Ovary (tissue), 9 donors: Measurements from ENCODE around the gene KLHL33. TPM values are rescaled to one million over a fixed set of nuclear protein-coding genes. Genes with fewer than 3 reads are reported as not detected.

Source experiments
- DNase-seq, 5 donors: peaks; one replicate each; pipeline ENCODE4 v3.0.0-alpha.2; 2019 to 2020
- H3K27ac ChIP-seq, 2 donors: fragments of 200-600 bp; one replicate each; pipeline versions ENCODE4 v1.5.1 to v1.8.0; 2019 to 2022
- H3K27me3 ChIP-seq: fragments of 200-600 bp; one replicate; pipeline ENCODE4 v1.8.0; 2022
- H3K36me3 ChIP-seq: fragments of 200-600 bp; sonication (generic); one replicate; pipeline ENCODE4 v1.5.1; 2019
- H3K4me1 ChIP-seq: one replicate; pipeline ENCODE4 v1.8.1; 2013; ENCODE audit warnings: mild to moderate bottlenecking, moderate library complexity; ENCODE audit not compliant: insufficient read depth
- H3K4me3 ChIP-seq: fragments of 200-600 bp; sonication (generic); one replicate; pipeline ENCODE4 v1.5.1; 2017
- H3K9me3 ChIP-seq, 2 donors: fragments of 200-600 bp in 1 of 2; sonication (generic) in 1 of 2; one replicate each; pipeline versions ENCODE4 v1.5.1 to v1.8.1; 2013 to 2019; ENCODE audit warnings: mild to moderate bottlenecking in 1 of 2, moderate library complexity in 1 of 2
- CTCF ChIP-seq, 3 donors: fragments of 450-650 bp in 2 of 3; fragments of 200-600 bp in 1 of 3; IDR thresholded peaks; one replicate each; pipeline versions ENCODE4 v1.5.1 to v1.8.0; 2016 to 2022; ENCODE audit warnings: antibody characterized with exemption in 3 of 3, mild to moderate bottlenecking in 1 of 3
- EP300 ChIP-seq: sonication (generic); formaldehyde crosslinking; IDR thresholded peaks from one replicate; pipeline ENCODE4 v1.6.1; 2017; ENCODE audit warnings: antibody characterized with exemption
- POLR2A ChIP-seq: fragments of 450-650 bp; IDR thresholded peaks from one replicate; pipeline ENCODE4 v1.6.1; 2017; ENCODE audit warnings: antibody characterized with exemption, mild to moderate bottlenecking, moderate library complexity
- WGBS, 3 donors: extraction: QIAGEN DNeasy Blood & Tissue Kit in 1 of 3; methylation state at CpG; one replicate each; pipeline versions ENCODE4 v1.1.5 to v1.1.7; 2013 to 2017; 5-methylcytosine and 5-hydroxymethylcytosine counted together
- intact Hi-C, 4 donors: fragments of 100-400 bp; cut with DNase I; formaldehyde crosslinking; loops; one replicate each; pipeline versions ENCODE4 v1.11.0 to v1.15.1; 2022 to 2023
- polyA plus RNA-seq, 2 donors: library from polyadenylated mRNA; stranded (reverse); fragments of 200-250 nt in 1 of 2; fragments of 350-450 nt in 1 of 2; fragmentation: Illumina TruSeq in 1 of 2; extraction: RNeasy Lipid Tissue Mini Kit (QIAGEN cat#74804) in 1 of 2; gene quantifications; one replicate each; pipeline ENCODE4 v1.2.3, GENCODE V29; 2013 to 2014
- total RNA-seq, 7 donors: library from RNA; depleted of rRNA in 2 of 7; stranded (reverse); fragments of >200 nt in 2 of 7; fragmentation: NEBNext Ultra II Directional in 3 of 7; extraction: Animal tissue kit (Norgen Biotek cat#: 25700) in 3 of 7; gene quantifications; one replicate each; pipeline versions ENCODE4 v1.1.0 to v1.2.4, GENCODE V29; 2016 to 2023
- donor health status: DM: no; HTN: no; CAD: no; lungs with moderate emphysema.
- donor health status: DM: no; HTN: no; CAD: no.
- donor health status: Bipolar disorder and iron deficiency.
- donor health status: DM: yes; HTN: yes; CAD: no.
- donor health status: DM: no; HTN: no; CAD: no.
- donor health status: DM: yes; HTN: yes; CAD: no.

KLHL33 gene
- total and polyA plus RNA-seq, 9 donors, result under 0.01 to 1.2 (median 0.73) TPM

- peak in 1 of 5 donors; percentile 35 for DNase-seq
- TF ChIP-seq CTCF (IDR thresholded peaks at IDR 0.05) (peak; percentile 27 to 37 (median 28)), POLR2A (no peak)
- Histone ChIP-seq H3K27ac (no peak overlapping the region), H3K4me1 (no peaks in the 10 kb centered on the region), H3K4me3 (no peak overlapping the region), H3K27me3 (no peaks in the 10 kb centered on the region), H3K9me3 (no peaks in the 10 kb centered on the region), H3K36me3 (no peaks in the 10 kb centered on the region)
- intact Hi-C loops, result no loop called here
- 38 to 47% (median 43%) methylated on average over 3 of the region's 3 CpGs for WGBS, 3 donors
Observed at GRCh38 chr14:20415782-20416206, 20.2 kb downstream of the KLHL33 start.

GRCh38 chr14:20413744-20414082 is 22.3 kb downstream of the KLHL33 start:
- no peak for TF ChIP-seq CTCF (IDR thresholded peaks at IDR 0.05)
- no peak for TF ChIP-seq POLR2A
- no peak for TF ChIP-seq EP300
- 1 to 3% (median 2%) methylated on average over 9 of the region's 9 CpGs for WGBS, 3 donors
- intact Hi-C loops, result loop anchor here in 2 of 4 donors (5.0 kb wide), 2 partner anchors 49 to 199 kb away; partner anchors contain the start of gene PIP4P1 (in 1 of the 2)

GRCh38 chr14:20412876-20413743 is 22.9 kb downstream of the KLHL33 start, which contains the start of gene TEP1:
TSS of gene TEP1 (minus strand) at chr14:20413501. CDS start at chr14:20408439, 5,062 bp downstream.
- Histone ChIP-seq H3K4me1 (no peaks in the 10 kb centered on the region), H3K36me3 (no peaks in the 10 kb centered on the region), H3K4me3 (peak within 1 kb of the TSS; percentile 68), H3K9me3 (no peaks in the 10 kb centered on the region), H3K27me3 (no peaks in the 10 kb centered on the region), H3K27ac (peak within 1 kb of the TSS; percentile 85 to 92)
- intact Hi-C loops, result loop anchor here in 2 of 4 donors (5.0 kb wide), 2 partner anchors 49 to 199 kb away; partner anchors contain the start of gene PIP4P1 (in 1 of the 2)
- TF ChIP-seq POLR2A (peak; percentile 68), CTCF (IDR thresholded peaks at IDR 0.05) (no peak)
- 0 to 1% (median 1%) methylated on average over 43 of the region's 43 CpGs for WGBS, 3 donors
- DNase-seq, result peak; percentile 81 to 89 (median 85)

More at GRCh38 chr14:20413744-20414082, 22.3 kb downstream of the KLHL33 start:
- Histone ChIP-seq H3K9me3 (no peaks in the 10 kb centered on the region), H3K27ac (peak overlapping the region; percentile 85 to 92), H3K27me3 (no peaks in the 10 kb centered on the region), H3K4me1 (no peaks in the 10 kb centered on the region), H3K4me3 (peak overlapping the region; percentile 68), H3K36me3 (no peaks in the 10 kb centered on the region)
- no peak for DNase-seq

GRCh38 chr14:20412411-20412810 is 23.6 kb downstream of the KLHL33 start:
- Histone ChIP-seq H3K27ac (peak overlapping the region in 1 of 2 donors; percentile 85), H3K4me3 (peak overlapping the region; percentile 68), H3K9me3 (no peaks in the 10 kb centered on the region), H3K27me3 (no peaks in the 10 kb centered on the region), H3K4me1 (no peaks in the 10 kb centered on the region), H3K36me3 (no peaks in the 10 kb centered on the region)
- intact Hi-C loops, result loop anchor here in 2 of 4 donors (5.0 kb wide), 2 partner anchors 50 to 200 kb away; partner anchors contain the start of gene PIP4P1 (in 1 of the 2)
- TF ChIP-seq POLR2A (no peak), CTCF (IDR thresholded peaks at IDR 0.05) (no peak), EP300 (no peak)
- WGBS, 3 donors, result 1 to 2% (median 2%) methylated on average over 7 of the region's 7 CpGs
- DNase-seq, result no peak
